Myocyte (in vitro differentiated cells): ENCODE data around the gene RNF14. TPM values are rescaled to one million over a fixed set of nuclear protein-coding genes. Genes with fewer than 3 reads are reported as not detected.
A peak's percentile ranks its signal among the peaks of the same experiment; 100 is the strongest.
"Not testable (repeated sequence)": the region's sequence is repeated elsewhere in the genome, so short reads cannot be mapped to it uniquely, and the experiment has no call there.

ENCODE experiments used
- DNase-seq: peaks from one replicate; pipeline ENCODE4 v3.0.0-alpha.2; 2012; ENCODE audit warnings: low read depth
- total RNA-seq: library from RNA; depleted of rRNA; stranded (reverse); fragments of >200 nt; gene quantifications from 2 replicates; pipeline ENCODE4 v1.2.3, GENCODE V29; 2014

The RNF14 gene
- total RNA-seq, 1 donor from 2014 or later = 127 TPM

DNA sequence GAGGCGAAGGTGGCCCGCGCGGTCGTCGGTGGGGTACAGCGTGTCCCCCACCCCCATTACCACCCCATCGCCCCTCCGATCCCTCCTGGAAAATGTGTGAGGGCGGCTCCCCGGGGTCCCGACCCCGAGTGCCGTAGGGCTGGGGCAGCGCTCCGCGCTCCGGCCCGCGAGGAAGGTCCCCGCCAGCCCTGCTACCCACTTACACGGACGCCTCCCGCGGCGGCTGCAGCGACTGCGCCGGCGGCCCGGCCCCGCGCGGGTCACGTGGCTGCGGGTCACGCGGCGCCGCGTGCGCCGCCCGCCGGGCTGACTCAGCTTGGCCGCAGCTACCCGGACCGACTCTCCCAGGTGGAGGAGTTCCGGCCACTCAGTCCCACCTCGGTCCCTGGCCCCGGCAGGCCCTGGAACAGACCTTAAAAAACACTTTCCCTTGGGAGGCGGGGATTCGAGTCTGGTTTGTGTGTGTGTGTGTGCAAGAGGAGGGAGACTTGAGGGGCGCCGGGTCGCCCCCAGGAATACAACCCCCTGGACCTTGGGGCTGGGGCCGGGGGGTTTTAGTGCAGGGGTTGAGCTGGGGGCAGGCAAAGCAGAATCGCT is 44.0 kb downstream of the RNF14 start, which contains the start of gene GNPDA1:
GNPDA1 (minus strand) TSS at position 236 of the 597 bp plus-strand sequence. CDS start 992 bp downstream, outside the sequence.
- peak; percentile 75 for DNase-seq

DNA sequence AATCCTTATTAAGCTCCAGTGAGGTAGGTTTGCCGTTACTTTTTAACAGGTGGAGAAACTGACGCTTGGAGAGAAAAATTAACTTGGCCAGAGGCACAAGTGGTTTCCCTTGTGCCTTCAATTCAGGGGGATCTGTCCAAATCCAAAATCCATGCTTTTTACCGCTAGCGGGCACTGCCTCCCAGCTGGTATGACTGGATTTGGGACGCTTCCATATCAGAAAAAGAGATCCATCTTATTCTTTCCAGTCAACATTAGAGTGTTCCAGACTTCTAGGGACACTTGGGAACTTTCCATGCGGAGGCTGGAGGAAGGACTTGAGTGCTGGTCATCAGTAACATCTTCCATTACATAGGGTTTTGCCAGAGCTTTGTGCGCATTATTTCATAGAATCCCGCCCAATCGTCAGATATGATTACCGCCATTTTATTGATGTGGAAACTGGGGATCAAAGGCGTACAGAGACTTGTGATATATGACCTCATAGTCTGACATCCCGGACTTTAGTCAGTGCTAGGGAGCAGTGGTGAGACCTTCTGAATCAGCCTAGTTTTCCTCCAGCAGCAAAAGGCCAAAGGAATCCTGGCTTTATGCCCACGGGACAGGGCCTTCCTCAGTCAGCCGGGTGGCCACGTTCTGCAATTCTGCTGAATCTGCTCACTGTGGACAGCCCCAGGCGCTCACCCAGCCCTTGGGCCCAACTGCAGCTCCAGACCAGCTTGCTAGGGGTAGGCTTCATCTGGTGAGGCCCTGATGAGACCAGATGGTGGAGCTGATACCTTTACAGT is 45.0 kb downstream of the RNF14 start:
- DNase-seq = peak; percentile 57

DNA sequence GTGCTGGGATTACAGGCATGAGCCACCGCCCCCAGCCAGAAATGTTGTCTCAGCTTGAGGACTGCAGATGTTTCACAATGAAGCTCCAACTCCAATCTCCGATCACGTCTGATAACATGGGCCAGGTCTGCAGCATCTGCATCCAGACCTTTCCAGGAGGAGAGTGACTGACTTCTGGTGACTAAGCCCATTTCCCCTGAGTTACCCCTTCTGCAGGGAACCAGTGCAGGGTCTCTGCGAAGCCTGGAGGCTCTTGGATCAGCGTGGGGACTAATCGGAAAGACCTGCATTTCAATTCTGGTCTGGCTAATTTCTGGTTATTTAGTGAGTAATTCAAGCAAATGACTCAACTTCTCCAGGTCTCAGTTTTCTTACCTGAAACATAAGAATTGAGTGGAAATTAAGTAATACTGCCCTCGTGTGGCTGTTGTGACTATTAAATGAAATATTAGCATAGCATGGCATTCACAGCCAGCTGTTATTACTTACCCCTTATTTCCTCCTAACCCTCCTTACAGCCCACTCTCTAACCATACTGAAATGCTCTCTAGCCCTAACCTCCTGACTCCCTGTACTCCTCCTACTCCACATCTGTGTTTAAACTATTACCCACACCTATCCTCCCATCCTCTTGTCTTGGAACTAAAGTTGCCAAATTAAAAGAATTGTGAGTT is 46.1 kb downstream of the RNF14 start:
- peak; percentile 59 for DNase-seq

DNA sequence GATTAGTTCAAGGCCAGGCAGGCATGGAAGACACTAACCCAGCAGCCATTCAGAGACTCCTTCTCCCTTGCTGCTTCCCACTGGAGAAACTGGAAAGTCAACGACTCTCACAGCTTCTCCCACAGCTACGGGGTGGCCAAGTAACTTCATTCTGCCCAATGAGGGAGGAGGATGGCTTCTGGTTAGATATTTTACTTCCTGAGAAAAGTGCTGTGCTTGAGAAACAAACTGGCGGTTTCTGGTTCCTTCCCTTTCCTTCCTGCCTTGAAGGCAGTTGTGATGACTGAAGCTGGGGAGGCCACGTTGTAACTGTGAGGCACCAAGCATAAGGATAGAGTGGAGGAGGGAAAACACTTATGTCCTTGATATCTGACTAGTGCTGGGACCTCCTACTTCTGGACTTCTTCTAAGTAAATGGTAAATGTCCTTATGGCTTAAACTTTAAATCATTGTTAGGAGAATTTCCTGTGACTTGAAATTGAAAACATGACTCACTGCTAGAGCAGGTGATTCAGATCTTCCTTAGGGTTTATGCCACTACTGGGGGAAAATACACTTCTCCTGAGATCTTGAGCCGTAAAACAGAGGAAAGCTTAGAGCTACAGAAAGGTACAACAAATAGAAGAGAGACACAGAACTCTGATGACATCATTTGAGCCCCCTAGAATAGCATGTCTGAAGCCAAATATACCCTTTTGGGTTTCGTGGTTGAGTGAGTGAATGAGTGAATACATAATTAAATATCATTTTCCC is 47.1 kb downstream of the RNF14 start:
- DNase-seq = no peak

DNA sequence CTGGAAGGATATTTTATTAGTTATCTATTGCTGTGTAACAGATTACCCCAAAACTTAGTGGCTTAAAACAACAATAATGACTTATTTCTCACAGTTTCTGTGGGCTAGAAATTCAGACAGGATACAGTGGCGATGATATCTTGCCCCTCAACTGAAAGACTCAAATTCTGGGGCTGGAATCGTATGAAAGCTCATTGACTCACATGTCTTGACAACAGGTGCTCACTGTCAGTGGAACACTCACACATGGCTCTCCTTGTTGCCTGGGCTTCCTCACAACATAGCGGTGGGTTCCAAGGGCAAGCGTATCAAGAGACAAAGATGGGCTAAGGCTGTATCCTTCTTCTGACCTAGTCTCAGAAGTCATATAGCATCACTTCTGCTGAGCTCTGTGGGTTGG is 47.7 kb downstream of the RNF14 start:
- DNase-seq = peak; percentile 58

DNA sequence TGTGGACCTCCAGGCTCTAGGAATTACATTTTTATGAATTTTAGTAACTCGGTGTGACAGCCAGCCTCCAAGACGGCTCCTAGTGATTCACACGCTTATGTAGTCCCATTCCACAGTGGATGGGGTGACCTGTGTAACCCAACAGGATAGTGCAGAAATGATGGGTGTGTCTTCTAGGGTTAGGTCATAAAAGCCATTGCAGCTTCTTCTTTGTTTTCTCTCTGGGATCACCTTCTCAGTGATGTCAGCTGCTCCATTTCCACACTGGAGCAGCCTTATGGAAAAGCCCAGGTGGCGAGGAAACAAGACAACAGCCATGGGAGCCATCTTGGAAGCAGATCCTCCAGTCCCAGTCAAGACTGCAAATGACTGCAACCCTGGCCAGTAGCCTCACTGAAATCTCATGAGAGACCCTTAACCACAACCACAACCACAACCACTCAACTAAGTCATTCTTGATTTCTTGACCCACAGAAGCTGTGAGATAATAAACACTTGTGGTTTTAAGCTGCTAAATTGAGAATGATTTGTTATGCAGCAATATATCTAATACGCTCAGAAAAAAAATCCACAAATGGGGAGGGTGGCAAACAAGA is 49.0 kb downstream of the RNF14 start:
- DNase-seq = peak; percentile 90

DNA sequence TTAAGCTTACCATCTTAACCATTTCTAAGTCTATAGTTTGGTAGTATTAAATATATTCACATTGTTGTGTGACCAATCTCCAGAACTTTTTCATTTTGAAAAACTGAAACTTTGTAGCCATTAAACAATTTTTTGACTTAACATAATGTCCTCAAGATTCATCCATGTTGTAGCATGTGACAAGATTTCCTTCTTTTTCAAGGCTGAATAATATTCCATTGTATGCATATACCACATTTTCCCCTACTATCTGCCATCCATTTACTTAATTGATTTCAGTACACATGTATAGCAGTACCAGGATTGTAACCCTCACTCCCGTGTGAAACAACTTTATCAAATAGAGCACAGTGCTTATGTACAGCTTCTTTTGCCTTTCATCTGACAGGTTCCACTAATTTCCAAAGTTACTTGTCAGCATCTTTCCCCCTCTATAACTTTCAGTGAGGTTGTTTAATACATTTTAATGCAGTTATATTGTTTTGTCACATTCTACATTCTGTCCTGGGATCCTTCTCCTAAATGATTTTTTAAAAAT is 51.3 kb downstream of the RNF14 start:
- DNase-seq = no peak

DNA sequence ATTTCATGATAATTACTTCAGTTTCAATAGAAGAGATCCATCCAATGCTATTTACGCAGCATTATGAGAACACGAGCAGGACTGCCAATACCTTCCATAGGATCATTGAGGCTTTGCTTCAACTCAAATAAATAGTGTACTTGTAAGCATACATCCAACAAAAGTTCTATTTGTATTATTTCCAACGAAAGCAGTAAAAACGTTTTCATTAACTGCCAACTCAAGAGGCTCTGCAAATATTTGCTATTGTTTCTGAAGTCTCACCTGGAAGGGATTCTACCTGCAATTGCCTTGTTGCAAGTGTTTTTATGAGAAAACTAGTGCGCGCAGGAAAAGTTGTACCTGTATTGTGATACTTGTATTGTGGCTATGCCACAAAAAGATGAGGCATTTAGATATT is 54.9 kb downstream of the RNF14 start:
- no peak for DNase-seq

DNA sequence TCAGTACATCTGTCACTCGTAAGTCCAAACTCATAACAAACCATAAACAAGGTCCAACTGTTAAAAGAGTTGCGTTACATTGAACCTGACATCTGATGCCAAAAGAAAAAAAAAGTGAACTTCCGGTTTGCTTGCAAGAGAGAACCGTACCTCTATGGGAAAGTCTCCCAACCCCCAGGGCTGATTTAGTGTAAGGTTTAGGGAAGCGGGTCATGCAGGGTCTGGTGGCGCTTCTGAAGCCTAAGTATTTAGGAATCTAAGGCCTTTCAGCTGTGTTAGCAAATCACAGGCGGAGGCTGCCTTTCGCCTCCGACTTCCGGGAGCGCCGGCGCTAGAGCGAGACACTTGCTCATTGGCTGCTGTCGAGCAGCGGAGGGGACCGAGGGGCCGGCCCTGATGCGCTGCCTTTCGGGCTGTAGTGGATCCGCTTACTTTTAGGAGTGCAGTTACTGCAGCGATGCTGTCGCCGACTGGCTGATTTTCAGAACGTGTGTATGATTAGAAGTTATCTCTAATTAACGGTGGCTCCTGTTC is 55.9 kb downstream of the RNF14 start:
- peak; percentile 90 for DNase-seq

DNA sequence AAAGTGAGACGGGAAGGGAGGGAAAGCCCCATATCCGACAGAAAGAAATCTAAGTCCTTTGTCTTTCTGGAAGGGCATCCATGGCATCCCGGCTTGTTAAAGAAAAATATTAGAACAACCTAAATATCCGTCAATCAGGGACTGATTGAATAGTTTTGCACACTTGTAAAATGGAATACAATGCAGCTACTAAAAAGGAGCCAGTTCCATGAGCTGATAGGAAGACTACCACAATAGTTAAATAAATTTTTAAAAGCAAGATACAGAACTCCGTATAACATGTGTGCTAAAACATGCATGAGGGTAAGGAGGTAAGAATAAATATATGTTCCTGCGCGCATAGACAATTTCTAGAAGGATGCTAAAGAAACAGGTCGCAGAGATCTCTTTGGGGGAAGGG is 56.7 kb downstream of the RNF14 start:
- DNase-seq = no peak

DNA sequence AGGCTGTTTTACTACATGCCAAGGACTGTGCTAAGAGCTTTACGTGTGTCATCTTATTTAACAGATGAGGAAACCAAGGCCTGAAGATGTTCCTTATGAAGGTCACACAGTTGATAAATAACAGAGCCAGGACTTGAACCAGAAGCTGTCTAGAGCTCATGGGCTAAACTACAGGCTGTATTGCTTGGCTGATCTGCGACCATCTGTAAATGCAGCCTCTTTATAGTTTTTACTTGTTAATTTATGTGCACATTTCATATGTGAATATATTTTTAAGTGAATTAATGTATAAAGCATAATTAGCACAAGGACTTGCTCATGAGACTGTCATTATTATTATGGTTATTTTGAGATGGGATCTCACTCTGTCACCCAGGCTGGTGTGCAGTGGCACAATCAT is 63.2 kb downstream of the RNF14 start:
- no peak for DNase-seq

DNA sequence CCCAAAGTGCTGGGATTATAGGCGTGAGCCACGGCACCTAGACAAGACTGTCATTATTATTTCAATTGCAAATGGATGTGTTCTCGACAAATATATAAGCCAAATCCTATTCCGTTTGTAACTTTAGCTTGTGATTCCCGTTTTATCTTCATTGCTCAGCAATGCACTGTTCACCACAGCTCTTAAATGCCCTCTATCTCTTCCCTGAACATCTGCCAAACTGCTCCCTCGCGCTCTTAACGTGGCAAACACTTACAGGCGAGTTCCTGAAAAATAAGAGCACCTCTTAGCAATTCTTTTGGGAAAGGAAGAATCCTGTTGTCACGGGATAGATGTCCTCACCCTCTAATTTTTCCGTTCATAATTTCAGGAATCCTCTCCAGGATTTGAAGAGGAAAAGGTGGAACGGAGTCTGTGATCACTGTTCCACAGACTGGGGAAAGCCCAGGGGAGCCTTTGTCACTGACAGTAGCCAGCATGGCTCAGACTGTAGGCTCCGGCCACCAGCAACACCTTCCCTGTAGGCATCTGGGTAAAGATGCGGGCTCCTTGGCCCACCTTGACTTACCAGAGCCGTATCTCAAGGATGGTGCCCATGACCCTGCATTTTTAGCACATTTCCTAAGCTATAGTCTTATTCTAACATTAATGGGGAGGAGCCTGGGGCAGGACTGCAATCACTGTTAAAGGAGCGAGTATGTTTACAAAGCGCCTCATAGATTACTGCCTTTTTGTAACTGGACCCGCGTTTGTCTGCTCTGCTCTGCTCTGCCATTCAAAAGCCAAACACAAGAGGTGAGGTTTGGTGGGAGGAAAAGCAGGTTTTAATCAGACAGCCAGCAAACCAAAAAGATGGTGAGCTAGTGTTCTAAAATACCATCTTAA is 64.1 kb downstream of the RNF14 start:
- DNase-seq = no peak

DNA sequence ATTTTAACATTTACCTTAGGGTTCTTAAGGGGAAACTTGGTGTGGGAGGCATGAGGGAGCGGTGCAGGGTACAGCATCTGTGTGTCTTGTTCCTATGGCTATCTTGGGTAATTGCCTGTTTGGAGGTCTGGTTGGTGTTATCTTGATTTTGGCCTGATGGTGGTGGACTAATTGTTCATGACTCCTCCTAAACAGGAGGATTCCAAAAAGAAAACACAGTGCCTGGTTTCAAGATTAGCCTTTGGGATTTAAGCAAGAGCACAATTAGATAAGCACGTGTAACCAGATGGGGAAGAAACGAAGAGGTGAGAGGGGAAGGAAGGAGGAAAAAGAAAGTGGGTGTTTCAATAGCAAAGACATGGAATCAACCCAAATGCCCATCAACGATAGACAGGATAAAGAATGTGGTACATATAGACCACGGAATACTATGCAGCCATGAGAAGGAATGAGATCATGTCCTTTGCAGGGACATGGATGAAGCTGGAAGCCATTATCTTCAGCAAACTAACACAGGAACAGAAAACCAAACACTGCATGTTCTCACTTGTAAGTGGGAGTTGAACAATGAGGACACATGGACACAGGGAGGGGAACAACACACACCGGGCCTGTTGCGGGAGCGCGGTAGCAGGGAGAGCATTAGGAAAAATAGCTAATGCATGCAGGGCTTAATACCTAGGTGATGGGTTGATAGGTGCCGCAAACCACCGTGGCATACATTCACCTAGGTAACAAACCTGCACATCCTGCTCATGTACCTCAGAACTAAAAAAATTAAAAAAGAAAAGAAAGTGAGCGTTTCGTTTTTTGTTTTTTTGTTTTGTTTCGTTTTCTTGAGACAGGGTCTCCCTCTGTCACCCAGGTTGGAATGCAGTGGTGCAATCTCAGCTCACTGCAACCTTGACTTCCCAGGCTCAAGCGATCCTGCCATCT is 65.0 kb downstream of the RNF14 start:
- not testable (repeated sequence) for DNase-seq

DNA sequence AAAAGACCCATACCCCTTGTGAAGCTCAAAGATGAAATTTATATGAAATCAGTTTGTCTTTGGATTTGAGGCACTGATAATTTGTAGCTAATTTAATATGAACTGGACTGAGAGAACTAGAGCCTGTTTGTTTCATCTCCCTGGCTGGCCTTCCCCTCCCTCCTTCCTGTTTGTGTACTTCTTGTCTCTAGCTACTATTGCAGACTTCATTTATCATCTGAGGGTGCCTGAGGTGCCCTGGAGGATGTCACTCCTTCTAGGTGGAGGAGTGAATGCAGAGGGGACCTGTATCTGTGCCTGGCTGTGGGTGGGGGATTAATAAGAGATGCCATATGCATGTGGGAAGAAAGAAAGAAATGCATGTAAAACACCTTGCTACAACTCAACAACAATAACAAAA is 66.1 kb downstream of the RNF14 start:
- DNase-seq = no peak

DNA sequence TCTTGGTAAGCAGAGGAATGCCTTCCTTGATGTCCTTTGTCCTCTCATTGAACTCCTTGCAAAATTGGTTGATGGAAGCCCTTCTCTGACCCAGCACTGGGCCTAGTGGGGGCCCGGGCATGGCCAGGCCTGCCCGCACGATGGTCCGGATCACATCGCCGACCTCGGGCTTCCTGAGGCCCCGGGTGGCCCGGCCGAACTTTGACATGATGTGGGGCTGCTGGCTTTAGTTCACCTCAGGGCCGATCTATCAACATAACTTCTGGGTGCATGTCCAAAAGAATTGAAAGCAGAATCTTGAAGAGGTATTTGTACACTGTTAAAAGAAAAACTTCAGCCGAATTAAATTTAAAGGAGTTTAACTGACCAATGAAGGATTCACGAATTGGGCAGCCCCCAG is 68.0 kb downstream of the RNF14 start:
- DNase-seq = no peak

DNA sequence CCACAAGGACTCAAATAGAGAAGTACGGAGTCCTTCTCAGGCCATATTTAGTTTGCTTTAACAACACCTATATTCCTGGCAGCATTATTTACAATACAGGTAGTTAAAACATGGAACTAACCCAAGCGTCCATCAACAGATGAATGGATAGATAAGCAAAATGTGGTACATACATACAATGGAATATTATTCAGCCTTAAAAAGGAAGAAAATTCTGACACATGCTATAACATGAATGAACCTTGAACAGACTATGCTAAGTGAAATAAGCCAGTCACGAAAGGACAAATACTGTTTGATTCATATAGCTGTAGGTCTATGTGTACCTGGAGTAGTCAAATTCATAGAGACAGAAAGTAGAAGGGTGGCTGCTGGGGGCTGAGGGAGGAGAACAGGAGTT is 68.7 kb downstream of the RNF14 start:
- not testable (repeated sequence) for DNase-seq

DNA sequence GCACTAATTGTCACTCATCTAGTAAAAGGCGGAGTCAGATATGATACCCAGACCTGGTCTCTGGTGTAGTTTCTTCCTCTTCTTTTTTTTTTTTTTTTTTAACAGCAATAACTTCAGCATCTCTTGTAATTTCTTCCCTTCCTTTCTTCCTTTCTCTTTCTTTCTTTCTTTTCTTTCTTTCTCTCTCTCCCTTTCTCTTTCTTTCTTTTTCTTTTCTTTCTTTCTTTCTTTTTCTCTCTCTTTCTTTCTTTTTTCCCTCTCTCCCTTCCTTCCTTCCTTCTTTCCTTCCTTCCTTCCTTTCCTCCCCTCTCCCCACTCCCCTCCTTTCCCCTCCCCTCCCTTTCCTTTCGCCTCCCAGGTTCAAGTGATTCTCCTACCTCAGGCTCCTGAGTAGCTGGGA is 69.8 kb downstream of the RNF14 start:
- DNase-seq = no peak
